ENCODE data around the gene KCNIP1.

KCNIP1 gene

DNA sequence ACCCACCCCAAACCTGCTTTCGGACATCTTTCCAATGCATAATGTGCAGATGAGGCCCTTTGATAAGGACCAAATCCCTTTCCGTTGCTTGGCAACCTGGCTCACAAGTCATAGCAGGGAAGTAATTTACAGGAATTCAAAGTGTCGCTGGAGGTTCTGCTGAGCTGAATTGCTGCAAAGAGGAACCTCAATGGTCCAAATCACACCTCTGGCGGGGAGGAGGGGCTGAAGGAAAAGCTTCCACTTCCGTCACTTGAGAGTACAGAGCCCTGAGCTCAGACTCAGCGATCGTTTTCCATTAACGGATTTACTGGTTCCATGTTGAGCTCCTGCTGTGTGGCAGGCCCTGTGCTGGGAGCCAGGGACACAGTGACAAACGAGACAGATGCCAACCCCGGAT is 99.3 kb downstream of the KCNIP1 start:
- TF ChIP-seq, protein P1, sequence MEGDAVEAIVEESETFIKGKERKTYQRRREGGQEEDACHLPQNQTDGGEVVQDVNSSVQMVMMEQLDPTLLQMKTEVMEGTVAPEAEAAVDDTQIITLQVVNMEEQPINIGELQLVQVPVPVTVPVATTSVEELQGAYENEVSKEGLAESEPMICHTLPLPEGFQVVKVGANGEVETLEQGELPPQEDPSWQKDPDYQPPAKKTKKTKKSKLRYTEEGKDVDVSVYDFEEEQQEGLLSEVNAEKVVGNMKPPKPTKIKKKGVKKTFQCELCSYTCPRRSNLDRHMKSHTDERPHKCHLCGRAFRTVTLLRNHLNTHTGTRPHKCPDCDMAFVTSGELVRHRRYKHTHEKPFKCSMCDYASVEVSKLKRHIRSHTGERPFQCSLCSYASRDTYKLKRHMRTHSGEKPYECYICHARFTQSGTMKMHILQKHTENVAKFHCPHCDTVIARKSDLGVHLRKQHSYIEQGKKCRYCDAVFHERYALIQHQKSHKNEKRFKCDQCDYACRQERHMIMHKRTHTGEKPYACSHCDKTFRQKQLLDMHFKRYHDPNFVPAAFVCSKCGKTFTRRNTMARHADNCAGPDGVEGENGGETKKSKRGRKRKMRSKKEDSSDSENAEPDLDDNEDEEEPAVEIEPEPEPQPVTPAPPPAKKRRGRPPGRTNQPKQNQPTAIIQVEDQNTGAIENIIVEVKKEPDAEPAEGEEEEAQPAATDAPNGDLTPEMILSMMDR (conservative IDR thresholded peaks at IDR 0.05; ENCODE audit: low read length): no peak
- no peak overlapping the region for H3K4me3 ChIP-seq (ENCODE audit: low read length)
- no peak for DNase-seq (ENCODE audit: low read depth)

DNA sequence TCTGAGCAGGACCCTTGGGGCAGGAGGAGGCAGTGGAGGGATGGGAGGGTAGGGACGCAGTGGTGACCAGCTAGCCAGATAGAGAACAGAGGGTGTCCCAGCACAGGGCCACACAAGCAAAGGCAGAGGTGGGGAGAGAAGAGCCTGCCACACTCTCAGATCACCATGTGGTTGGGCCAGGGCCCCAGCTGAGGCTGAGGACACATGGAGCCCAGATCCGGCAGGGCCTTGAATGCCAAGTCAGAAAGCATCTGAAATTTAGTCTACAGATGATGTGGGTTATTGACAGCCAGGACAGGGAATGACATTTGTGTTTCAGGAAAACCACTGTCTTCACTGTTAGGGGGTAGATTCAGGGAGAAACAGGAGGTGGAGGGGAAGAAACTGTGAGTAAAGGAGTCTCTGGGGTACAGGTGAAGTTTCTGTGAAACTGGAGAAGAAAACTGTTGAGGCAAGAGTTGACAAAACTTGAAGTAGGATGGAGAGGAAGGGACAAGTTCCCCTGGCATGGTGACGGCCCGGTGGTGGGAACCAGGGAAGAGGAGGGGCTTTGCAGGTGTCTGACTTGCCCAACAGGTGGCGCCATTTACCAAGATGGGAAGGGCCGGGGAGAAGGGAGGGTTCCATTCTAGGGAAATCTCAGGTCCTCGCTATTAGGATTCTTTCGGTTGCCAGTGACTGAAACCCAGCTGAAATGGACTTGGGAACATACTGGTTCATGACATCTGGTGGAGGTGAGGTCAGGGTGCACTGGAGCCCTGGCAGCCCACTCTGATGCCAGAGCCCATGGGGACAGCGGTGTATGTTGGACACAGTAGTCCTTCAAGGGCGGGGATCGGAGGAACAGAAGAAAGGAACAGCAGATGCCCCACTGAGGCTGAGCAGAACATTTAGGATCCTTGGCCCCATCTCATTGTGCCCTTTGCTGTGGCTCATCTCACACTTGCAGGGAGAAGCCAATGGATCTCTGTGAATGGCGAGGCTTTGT is 100.1 kb downstream of the KCNIP1 start:
- DNase-seq (ENCODE audit: low read depth): no peak
- TF ChIP-seq, protein P1 (conservative IDR thresholded peaks at IDR 0.05; ENCODE audit: low read length): peak; percentile 50

DNA sequence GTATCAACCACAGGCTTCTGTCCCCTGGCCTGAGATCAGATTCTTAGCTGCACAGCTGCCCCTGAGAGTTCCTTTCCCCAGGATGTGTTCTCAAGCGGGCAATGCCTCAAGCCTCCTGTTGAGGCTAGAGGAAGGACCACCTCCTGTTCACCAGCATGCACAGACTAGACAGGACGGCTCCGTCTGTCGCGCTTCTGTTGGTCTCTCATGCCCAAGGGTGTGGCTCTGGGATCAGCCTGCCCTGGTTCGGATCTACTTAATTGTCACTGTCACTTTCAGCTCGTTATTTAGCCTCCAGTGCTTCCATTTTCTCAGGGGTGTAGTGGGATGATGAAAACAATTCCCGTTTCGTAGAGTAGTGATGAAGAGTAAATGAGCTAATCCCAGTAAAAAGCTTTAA is 103.1 kb downstream of the KCNIP1 start:
- no peak for DNase-seq (ENCODE audit: low read depth)
- H3K4me3 ChIP-seq (ENCODE audit: low read length): no peak overlapping the region
- TF ChIP-seq, protein P1 (conservative IDR thresholded peaks at IDR 0.05; ENCODE audit: low read length): no peak

More for the DNA sequence above, 100.1 kb downstream of the KCNIP1 start:
- H3K4me3 ChIP-seq (ENCODE audit: low read length): no peak overlapping the region

DNA sequence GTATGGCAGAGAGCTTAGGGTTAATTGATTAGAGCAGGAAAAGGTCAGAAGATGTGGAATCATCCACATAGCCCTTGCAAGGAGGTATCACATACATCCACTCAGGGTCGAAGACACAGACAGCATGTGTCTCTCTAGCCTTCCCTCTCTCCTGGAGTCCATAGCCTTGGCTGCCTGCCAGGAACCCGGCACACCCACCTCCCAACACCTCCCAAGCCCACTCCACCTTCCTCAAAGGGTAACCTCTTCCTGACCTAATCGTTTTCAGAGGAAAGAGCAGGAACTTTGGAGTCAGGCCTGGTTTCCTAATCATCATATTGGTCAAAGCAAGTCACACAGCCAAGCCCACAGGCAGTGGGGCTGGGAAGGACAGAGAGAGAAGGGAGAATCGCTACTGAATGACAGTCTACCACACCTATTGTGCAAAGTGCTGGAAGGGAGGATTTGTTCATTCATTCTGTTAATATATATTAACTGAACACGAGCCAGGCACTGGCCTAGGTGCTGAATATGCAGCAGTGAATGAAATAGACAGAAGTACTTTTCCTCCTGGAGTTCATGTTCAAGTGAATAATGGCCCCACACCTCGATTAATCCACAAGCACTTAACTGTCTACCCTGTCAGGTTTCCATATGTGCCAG is 107.8 kb downstream of the KCNIP1 start:
- TF ChIP-seq, protein P1 (conservative IDR thresholded peaks at IDR 0.05; ENCODE audit: low read length): no peak
- no peak overlapping the region for H3K4me3 ChIP-seq (ENCODE audit: low read length)
- no peak for DNase-seq (ENCODE audit: low read depth)

DNA sequence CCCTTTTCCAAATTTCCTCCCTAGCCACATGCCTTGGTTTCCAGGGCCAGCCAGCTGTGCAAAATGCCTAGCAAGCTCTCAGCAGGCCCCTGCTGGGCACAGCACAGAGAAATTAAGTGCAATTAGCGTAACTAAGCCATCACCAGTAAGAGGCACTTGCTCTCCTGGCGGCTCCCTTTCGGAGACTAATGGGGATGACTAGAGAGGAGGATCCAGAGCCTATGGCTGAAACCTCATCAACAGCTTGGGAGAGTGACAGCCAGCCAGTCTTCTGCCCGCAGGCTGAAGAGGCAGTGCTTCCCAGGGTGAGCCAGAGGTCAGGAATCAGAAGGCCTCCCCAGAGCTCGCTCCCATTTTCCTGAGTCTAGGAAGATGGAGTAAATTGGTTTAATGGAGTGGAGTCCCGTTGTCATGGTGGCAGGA is 108.4 kb downstream of the KCNIP1 start:
- no peak overlapping the region for H3K4me3 ChIP-seq (ENCODE audit: low read length)
- DNase-seq (ENCODE audit: low read depth): no peak
- TF ChIP-seq, protein P1 (conservative IDR thresholded peaks at IDR 0.05; ENCODE audit: low read length): no peak

DNA sequence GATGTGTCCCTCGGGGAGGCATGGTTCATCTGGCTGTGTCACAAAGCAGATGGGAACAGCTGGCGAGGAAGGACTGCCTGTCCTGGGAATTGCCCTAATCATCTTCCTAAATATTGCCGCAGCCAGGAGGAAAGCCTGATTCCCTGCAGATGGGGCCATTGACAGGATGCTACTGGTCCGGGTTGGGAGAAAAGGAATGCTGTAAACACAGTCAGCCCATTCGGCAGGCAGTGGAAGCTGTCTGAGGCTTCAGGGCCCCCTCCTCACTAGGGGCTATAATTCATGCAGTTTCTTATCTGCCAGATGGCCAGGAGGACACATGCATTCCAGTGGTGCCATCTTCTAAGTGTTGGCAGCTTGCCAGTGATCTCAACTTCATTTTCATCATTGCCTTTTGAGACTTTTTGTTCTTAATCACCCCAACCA is 110.3 kb downstream of the KCNIP1 start:
- no peak for DNase-seq (ENCODE audit: low read depth)
- no peak overlapping the region for H3K4me3 ChIP-seq (ENCODE audit: low read length)
- TF ChIP-seq, protein P1 (conservative IDR thresholded peaks at IDR 0.05; ENCODE audit: low read length): no peak
